Erythroblast (primary cell): ENCODE results near the gene PES1.

Experiments
- GATA1 ChIP-seq: IDR thresholded peaks from 2 replicates; pipeline ENCODE4 v1.6.1; 2011; ENCODE audit warnings: low read depth, mild to moderate bottlenecking, control low read depth, low read length, moderate library complexity
- POLR2A ChIP-seq: IDR thresholded peaks from 2 replicates; pipeline ENCODE4 v1.6.1; 2011; ENCODE audit warnings: mild to moderate bottlenecking, low read length

GRCh38 chr22:30564761-30565119 is 27.0 kb downstream of the PES1 start:
- TF ChIP-seq POLR2A (no peak), GATA1 (no peak)
